TTC549 (cell line): ENCODE results near the gene MED17.

ENCODE experiments used
- FAIRE-seq: peaks from 2 replicates; lab custom pipeline; 2012; peaks lifted over from hg19 to GRCh38; lab: Jason Lieb, UNC

Gene MED17

DNA sequence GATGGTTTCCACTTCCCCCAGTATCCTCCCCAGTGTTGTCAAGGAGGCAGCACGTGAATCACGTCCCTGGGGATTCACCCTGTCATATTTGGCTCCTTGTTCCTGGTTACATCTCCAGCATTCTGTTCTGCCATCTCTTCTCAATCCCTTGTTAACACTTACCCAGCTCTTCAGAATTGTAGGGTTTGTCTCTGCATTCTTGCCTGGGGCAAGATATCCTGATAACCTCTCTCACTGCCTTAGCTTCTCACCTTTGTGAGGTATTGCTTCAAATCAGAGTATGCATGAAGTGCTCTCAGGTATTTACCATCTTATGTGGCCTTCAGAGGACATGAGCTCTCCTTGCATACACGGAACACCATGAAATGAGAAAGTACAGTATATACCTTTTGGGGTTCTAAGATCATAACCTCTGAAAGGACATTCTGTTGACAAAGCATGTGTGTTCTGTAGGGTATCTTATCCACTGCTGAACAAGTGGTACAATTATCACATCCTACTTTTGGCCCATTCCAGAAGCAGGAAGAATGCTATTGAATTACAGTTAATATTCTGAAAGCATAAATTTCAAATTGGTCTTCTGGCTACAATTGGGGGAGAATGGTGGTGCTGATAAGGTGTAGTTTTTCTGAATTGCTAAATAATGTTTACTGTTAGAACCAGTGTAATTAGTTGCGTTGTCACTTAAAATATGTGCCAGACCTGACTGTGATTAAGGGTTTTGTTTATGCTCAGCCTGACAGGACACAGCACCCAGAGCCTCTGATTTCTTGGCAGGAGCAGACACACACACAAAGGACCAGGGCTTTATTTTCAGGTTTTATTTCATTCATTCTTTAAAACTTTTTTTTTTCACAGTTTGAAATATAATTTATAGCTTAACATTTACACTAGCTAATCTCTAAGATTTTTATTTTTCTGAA is 33.6 kb downstream of the MED17 start:
- FAIRE-seq, result no peak

DNA sequence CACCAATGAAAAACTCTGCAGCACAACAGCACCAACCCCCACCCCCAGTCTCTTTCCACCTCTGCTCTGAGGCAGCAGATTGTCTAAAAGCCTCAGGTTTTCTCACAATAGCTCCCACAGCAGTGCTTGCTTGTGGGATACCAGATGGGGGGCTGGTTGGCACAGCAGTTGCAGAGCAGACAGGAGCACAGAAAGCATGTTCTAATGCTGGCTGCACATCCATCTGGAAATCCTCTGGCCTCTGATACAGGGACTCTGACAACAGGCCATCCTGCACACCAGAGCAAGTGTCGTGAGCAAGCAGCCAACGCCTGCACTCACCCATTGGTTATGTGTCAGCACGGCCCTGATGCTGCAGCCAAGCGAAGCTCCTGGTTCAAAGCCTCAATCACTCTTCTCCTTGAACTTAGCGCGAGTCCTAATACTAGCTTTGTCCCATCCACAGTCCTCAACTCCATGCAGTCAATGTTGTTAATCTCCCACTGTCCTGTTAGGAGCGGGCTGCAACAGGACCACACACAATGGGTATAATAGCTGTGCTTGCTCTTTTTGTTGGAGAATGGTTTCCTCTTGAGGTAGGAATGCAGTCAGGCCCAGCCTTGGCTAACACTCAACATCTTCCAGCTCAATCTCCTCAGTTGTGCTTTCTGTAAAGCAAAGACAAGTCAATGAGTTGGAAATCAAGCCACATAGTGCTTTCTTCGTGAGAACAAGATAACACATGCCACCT is 36.0 kb downstream of the MED17 start:
- FAIRE-seq, result no peak

DNA sequence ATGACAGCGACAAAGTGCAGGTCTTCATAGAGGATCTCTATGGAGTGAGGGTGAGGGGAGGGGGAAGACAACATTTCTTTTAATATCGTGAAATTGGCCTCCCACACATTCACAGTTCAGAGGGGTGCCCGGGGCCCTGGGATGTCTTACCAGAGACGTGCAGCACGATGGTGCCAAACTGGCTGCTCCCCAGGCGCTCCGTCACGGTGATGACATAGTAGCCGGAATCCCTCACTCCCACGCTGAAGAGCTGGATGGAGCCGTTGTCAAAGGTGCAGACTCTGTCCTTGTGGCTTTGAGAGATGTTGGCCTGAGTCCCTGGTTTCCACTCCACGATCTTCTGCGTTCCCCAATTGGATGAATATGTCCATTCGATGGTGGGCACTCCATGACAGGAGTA is 36.8 kb downstream of the MED17 start:
- FAIRE-seq, result no peak

DNA sequence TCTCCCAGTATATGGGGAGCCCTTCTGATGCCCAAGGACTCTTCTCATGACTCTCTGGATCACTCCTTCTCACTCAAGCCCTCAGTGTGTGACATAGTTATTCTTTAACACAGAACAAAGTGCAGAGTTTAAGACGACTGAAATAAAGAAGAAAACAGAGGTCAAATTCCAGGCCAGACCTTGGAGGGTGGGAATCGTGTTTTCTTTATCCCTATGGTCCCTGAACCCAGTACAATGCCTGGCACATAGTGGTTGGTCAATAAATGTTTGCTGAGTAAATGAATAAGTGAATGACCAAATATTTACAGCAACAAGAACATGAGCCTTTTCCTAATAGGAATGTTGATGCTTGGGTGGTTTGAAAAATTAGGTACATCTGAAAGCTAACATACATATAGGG is 37.5 kb downstream of the MED17 start:
- no peak for FAIRE-seq

DNA sequence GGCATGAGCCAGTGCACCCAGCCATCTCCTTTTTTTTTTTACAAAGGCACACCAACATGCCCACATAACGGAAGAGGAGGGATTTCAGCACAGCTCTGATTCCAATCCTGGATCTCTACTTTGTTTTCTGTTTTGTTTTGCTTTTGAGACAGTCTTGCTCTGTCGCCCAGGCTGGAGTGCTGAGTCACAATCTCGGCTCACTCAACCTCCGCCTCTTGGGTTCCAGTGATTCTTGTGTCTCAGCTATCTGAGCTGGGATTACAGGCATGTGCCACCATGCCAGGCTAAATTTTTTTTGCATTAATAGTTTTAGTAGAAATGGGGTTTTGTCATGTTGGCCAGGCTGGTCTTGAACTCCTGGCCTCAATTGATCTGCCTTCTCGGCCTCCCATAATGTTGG is 38.3 kb downstream of the MED17 start:
- FAIRE-seq, result no peak

DNA sequence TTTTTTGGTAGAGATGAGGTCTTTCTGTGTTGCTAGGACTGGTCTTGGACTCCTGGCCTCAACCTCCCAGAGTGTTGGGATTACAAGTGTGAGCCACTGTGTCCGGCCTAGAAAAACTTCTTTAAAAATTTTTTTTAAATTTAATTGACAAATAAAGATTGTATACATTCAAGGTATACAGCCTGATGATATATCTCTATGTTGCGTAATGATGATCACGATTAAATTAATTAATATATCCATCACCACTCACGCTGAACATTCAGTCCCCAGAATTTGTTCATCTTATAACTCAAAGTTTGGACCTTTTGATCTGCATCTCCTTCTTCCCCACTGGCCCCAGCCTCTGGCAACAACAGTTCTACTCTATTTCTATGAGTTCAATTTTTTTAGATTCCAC is 39.1 kb downstream of the MED17 start:
- no peak for FAIRE-seq

DNA sequence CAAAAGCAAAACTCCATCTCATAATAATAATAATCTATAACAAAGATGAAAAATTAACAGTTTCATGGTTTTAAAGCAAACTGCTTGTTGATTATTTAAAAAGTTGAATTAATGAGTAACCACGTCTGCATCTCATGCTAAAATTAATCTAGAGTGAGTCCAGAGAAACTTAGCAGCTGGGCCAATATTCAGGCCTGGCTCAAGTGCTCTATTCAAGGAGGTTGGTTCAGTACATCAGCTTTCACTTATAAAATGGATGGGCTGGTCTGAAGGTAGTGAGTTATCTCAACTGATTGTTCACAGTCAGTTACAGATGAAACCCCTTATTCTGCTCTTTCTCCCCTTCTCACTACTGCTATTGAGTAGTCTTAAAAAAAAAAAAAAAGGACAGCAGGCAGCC is 43.3 kb downstream of the MED17 start:
- no peak for FAIRE-seq

DNA sequence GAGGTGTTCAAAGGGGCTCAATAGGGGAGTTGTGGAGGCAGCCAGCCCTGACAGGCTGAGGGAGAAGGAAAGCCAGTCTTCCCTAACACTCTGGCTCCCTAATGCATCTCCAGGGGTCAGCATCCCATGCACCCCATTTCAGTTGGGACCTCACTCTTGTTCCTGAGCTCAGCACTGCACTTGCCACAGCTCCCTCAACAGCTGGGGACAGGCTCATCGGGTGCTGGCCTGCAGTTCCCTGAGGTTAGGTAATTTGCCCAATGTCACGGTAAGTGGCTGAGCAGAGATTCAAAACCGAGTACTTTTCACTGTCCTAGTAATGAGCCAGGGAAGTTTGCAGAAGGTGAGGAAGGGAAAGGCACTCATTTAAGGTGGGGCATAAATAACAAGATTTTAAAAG is 45.5 kb downstream of the MED17 start:
- FAIRE-seq, result no peak

DNA sequence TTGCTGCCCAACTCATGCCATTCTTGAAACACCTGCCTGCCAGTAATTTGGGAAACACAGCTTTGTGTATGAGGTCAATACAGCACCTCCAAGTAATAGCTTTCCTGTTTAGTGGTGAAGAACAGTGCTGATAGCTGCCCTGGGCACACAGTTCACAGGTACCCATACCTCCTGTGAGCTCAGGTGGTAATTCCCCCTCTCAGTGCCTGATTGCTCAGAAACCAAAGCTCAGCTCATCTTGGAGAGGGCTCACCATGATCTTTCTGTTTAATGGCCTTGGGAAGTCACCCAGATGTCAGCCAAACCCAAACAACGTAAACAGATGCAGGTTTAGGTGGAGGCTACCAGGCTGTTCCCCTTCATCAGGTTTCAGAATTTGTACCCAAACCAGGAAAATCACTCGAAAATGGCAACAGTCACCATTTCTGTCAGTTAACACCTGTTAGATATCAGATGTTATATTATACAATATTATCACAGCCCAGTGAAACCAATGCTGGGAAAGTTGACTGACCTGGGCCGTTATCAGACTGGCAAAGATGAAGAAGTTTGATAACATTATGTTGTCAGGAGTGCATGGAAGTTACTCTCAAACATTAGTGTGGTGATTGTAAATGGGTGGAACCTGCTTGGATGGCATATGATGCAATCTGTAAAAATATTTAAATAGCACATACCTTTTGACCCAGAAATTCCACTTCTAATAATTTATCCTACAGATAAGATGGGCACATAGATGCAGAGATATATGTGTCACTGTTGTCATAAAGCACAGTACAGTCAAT is 47.5 kb downstream of the MED17 start:
- FAIRE-seq, result no peak

DNA sequence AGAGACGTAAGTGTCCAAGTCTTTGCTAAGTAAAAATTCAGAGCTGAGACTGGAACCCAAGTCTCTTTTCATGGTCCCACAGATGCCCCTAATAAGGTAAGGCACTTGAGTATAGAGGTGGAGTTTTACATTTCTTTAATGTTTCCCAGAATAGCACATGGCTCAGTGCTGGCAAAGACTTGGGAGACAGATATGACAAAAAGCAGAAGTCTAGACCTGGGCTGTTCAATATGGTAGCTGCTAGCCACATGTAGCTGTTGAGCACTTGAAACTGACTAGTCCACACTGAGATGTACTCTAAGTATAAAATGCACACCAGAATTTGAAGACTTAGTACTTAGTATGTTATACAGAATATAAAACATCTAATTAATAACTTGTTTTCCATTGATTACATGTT is 48.7 kb downstream of the MED17 start:
- no peak for FAIRE-seq

DNA sequence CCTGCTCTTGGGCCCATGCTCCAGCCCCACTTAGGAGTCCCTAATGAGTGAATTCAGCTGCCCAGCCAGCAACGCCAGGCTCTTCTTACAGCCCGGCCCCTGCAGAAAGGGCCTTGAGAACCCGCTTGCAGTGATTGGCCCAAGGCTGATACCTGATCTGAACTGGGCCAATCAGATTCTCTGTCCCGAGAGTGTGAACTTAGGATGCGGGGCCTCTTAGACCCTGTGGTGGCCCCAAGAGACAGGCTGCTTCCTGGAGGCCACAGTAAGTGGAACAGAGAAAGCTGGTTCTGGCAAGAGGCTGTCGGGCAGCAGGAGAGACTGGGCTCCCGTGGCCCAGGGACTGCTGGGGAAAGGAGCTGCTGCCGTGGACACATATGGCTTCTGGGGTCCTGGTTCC is 54.9 kb downstream of the MED17 start:
- FAIRE-seq, result no peak

DNA sequence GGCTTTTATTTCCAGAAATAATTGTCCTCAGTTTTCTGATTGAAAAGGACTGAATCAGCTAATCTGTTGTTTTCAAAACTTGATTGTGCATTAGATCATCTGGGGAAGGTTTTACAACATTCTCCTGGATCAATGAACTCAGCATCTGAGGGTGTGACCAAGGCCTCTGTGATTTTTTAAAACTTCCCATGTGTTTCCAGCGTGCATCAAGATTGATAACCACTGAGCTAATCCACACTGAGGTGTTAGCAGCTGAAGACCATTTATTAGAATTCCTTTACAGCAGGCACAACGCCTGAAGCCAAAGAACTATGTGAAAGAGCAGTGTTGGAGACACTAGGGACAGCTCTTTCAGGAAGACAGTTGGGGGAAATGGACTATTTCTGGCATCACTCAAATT is 56.1 kb downstream of the MED17 start:
- no peak for FAIRE-seq

DNA sequence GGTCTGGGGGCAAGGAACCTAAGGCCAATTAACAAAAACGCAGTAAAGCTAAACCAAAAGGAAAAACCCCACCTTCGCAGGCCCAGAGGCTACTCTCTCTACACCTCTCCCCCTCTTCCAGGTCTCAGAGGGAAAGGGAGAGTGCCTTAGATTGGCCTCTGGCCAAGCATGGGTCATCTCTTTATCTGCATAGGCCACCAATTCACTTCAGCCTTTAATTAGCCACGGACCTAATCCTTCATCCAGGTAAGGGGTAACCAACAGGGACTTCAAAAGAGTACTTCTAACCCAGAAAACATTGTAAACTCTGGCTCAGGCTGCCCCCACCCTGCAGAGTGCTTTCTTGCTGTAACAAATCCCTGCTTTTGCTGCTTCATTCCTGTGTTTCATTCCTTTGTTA is 56.9 kb downstream of the MED17 start:
- no peak for FAIRE-seq

DNA sequence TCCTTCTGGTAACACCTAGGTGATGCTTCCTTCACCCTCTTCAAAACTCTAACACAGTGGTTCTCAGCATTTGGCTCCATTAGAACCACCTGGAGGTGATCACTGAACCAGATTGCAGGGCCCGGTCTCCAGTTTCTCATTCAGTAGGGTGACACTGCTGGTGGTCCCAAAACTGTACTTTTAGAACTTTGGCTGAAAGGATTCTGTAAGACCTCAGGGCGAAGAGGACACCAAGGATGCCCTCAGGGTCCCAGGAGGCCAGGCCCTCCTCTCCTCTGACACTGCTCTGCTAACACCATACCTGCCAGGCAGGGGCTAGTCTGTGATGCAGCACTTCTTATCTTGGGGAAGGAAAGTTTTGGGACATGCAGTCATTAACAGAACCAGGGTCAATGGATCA is 57.4 kb downstream of the MED17 start:
- FAIRE-seq, result no peak

DNA sequence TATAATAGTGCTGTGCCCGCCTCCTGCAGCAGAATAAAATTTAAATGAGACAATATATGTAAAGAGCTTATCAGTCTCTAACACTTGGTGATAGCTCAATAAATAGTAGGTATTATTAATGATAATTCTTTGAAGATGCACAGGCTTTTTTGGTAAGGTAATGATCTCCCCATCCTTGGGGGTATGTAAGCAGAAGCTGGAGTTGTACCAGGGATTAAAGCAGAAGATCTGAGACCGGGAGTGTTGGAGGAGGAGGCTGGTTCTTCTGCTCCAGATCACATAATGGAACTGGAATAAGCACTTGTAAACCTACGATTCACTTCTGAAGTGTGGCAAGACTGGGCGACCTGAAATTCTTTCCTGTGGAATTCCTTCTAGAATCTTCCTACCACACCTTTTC is 58.0 kb downstream of the MED17 start:
- no peak for FAIRE-seq

DNA sequence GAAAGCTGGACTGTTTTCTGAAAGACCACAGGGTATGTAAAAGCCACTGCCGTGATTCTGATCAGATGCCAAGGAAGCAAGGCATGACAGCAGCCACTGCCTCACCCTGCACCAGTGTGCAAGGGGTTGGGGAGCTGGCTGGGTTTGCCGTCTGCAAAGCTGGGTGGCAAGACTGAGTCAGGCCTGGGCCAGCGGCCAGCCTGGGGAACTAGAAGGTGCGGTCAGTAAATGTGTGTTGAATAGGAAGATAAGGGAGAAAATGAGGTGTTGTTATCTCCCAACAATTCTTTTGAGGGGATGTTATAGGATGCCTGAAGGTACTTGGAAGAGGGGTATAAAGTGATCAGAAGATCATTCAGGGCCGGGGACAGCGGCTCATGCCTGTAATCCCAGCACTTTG is 58.4 kb downstream of the MED17 start:
- FAIRE-seq, result no peak

DNA sequence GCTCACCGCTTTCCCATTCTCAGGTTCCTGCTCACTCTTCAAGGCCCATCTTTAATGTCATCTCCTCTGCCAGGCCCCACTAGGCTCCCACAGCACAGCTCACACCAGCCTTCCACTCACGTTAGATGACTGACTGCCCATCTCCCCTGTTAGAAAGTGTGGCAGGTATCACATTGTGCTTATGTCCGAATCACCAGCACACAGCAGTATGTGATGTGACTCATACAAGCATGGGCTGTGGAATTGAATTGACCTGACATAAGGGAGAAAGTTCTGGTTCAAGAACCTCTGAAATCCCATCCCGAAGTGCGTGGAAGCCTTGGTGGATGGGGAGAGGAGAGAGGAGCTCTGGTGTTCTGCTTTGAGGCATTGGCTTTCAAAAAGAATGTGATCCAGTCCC is 59.8 kb downstream of the MED17 start:
- no peak for FAIRE-seq

DNA sequence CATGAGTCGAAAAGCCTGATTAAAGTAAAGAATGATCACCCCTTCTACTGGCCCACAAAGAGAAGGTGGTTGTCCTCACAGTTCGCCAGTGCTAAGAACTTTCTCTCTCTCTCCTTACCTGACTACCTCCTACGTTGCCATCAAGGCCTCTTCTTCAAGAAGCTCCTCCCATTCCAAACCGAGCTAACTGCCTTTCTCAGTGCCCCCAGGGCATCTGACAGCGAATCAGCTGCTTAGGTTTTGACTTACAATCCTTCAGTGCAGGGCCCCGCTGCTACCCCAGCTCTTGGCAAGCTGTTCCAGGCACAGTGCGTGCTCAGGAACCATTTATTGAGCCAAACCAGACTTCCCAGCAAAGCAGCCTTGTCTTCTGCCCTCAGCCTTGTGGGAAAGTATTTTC is 60.5 kb downstream of the MED17 start:
- FAIRE-seq, result no peak

DNA sequence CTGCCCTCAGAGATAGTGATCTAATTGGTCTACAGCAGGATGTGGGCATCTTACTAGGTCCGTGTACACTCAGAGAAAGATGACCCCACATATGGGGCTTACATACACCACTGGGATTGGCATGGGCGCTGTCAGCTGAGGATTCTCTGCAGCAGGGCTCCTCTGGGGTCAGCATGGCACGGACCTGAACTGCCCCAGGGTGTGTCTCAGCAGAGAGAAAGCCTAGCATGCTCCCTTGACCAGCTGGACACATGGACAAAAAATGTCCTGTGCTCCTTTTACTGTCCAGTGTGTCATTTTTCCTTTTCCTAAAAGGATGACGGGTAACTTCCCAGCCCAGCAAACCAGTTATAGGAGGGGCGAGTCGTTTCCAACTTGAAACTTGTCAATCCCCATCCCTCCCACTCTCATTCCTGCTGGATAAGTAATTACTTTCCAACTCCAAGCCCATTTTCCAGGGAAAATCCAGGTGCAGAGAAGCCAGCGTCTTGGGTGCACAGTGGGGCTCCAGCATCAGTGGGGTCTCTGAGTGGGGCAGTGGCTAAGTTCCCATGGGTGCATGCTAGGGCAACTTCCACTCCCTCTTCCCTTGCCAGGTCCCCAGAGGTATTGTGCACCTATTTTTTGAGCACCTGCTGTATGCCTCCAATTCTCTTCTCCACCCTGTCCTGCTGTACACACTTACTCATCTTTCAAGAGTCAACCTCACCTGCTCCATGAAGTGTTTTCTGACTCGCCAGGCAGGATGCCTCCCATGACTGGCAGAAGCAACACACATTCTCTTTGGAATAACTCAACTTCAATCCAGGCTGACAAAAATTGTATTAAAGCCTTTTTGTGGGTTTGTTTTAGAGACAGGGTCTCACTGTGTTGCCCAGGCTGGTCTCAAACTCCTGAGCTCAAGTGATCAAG is 61.4 kb downstream of the MED17 start:
- no peak for FAIRE-seq

DNA sequence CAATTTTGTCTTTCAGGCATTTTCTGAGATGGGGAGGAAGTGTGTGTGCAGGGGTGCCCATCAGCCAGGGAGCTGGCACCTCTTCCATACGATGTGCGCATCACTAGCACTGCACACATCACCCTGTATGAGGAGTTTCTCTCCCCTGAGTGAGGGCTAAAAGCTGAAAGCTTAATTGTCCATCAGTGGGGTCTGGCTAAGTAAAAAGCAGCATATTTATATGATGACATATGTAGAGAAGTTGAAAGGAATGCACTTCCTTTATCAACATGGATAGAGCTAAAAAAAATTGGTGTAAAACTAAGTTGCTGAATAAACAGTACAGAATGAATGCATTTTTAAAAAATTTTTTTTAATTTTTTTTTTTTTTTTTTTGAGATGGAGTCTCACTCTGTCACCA is 62.3 kb downstream of the MED17 start:
- FAIRE-seq, result no peak

DNA sequence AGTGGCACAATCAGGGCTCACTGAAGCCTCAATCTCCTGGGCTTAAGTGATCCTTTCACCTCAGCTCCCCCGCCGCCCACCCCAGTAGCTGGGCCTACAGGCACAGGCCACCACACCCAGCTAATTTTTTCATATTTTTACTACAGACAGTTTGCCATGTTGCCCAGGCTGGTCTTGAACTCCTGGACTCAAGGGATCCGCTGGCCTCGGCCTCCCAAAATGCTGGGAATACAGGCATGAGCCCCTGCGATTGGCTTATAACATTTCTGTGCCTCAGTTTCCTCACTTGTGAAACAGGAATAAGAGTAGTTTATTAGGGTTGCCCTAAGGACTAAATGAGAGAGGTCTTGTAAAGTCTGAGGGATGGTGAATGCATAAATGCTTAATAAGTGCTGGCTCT is 65.1 kb downstream of the MED17 start:
- FAIRE-seq, result no peak
